ENCODE data around the gene SUSD2. TPM values are rescaled to one million over a fixed set of nuclear protein-coding genes. Genes with fewer than 3 reads are reported as not detected.
A peak's percentile ranks its signal among the peaks of the same experiment; 100 is the strongest.
"Not testable (repeated sequence)": the region's sequence is repeated elsewhere in the genome, so short reads cannot be mapped to it uniquely, and the experiment has no call there.

The SUSD2 gene
- polyA plus RNA-seq, 1 donor from 2014 or later: not detected

DNA sequence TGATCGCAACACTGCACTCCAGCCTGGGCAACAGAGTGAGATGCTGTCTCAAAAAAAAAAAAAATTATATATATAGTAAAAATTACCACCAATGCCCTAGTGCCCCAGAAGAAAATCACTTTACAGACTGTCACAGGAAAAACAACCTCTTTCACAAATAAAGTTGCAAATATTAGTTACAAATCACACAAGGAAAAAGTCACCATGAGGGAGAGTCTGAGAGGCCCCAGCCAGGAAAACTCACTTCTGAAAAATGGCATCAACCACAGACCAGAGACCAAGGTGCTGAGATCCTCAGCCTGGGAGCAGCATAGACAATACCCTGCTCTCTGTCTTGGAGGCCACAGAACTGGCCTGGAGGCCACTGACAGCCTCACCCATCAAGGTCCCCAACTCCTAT, 43.2 kb downstream of the SUSD2 start:
- no peaks in the 10 kb centered on the region for H3K4me1 Mint-ChIP-seq
- no peak overlapping the region for H3K4me3 Mint-ChIP-seq
- H3K36me3 Mint-ChIP-seq: no peaks in the 10 kb centered on the region
- peaks cover 0 to 4% (median 0%) of the 10 kb centered on the region in 3 donors for H3K9me3 Mint-ChIP-seq
- no peak overlapping the region for H3K27ac Mint-ChIP-seq
- no peaks in the 10 kb centered on the region for H3K27me3 Mint-ChIP-seq

- Mint-ChIP-seq H3K27ac (no peak overlapping the region), H3K4me3 (no peak overlapping the region), H3K9me3 (peaks cover 0 to 4% (median 0%) of the 10 kb centered on the region in 3 donors), H3K4me1 (no peaks in the 10 kb centered on the region), H3K27me3 (no peaks in the 10 kb centered on the region), H3K36me3 (no peaks in the 10 kb centered on the region)
These were observed 43.8 kb downstream of the SUSD2 start for GRCh38 chr22:24225044-24225601.

DNA sequence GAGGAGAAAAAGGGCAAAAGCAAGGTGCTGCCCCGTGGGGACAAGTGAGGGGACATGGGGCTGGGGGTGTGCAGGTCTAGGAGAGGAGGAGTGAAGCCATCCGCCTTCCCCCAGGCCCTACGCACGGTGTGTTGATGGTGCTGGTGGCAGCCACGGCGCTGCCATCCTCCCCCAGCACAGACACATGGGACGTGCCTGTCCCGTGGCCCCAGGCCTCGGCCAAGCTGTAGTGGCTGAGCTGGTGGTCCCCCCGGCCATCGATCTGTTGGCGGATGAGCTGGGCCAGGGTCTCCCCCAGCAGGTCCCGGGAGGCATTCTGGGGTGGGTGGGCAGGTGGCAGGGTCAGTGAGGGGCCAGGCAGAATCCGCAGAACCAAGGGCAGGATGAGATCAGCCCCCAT, 44.7 kb downstream of the SUSD2 start:
- no peak overlapping the region for H3K27ac Mint-ChIP-seq
- H3K36me3 Mint-ChIP-seq: no peaks in the 10 kb centered on the region
- H3K27me3 Mint-ChIP-seq: no peaks in the 10 kb centered on the region
- no peak overlapping the region for H3K4me3 Mint-ChIP-seq
- H3K4me1 Mint-ChIP-seq: no peaks in the 10 kb centered on the region
- peaks cover 0 to 4% (median 0%) of the 10 kb centered on the region in 3 donors for H3K9me3 Mint-ChIP-seq

DNA sequence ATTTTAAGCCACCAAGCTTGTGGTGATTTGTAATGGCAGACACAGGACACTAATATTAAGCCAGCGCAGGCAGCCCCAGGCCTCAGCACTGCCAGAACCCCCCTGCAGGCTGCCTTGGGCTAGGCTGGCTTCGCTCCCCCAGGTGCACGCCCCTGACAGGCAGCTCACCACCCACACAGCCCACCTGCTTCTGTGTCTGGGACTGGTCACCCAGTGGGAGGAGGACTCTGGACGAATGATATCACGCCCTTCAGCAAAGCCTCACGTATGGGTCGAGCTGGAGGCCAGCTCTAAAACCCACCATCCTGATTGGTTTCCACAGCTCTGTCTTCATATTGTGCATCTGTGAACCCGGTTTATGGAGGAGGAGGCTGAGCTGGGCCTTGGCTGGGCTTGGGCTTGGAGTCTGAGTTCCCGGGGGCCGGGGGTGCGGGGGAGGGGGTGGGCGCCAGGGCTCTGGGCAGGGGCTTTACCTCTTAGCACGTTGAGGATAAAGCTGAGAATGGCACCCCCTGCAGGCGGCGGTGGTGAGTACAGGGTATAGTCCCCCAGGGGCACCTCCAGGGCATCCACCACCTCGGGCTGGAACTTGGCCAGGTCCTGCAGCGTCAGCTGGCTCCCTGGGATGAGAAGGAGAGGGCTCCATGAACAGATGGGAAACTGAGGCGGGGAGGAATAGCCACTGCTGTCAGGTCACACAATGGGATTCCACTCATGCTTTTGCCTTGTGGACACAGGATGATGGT, 49.8 kb downstream of the SUSD2 start:
- peak overlapping the region in 1 of 3 donors; percentile 35 for H3K27ac Mint-ChIP-seq
- H3K4me1 Mint-ChIP-seq: peaks cover 0 to 2% (median 0%) of the 10 kb centered on the region in 3 donors

DNA sequence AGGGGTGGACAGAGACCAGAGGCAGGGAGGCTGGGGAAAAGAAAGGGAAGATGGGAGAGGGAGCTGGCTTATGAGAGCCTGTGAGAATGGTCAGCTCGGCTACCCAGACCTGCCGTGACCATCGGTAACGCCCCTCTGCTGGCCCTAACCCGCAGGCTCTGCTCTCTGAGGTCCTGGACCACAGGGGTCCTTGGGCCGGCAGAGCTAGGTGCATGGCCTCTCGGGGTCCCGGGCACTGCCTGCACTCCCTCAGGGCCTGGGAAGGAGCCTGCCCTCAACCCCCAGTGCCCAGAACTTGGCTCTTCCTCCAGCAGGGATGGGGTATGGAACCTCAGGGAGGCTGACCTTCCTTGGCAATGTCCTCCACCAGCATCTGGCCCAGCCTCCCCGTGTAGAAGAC, 50.4 kb downstream of the SUSD2 start:
- Mint-ChIP-seq H3K4me3 (no peak overlapping the region), H3K9me3 (no peaks in the 10 kb centered on the region), H3K4me1 (peaks cover 0 to 2% (median 0%) of the 10 kb centered on the region in 3 donors), H3K27me3 (no peaks in the 10 kb centered on the region), H3K27ac (no peak overlapping the region), H3K36me3 (peaks cover 2% of the 10 kb centered on the region)

More for the DNA sequence above, 49.8 kb downstream of the SUSD2 start:
- Mint-ChIP-seq H3K4me3 (peak overlapping the region in 1 of 4 donors; percentile 10), H3K27me3 (no peaks in the 10 kb centered on the region), H3K9me3 (no peaks in the 10 kb centered on the region), H3K36me3 (peaks cover 2% of the 10 kb centered on the region)

DNA sequence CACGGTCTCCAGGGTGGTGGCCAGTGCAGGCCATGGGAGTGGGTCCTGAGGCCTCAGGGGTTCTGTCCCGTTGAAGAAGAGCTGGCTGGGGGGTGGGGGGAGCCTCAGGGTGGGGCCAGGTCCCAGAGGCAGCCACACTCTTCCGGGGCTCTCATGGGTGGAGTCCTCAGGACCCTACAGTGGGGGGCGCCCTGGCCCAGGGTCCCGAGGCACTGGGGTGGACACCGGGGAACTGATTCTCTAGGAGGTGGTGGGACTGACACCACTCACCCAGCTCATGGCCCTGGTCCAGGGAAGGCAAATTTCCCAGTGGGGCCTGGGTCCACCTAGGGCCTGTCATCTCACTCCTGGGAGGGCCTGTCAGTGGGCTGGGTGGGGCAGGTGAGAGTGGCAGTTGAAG, 50.8 kb downstream of the SUSD2 start:
- Mint-ChIP-seq H3K4me3 (no peak overlapping the region), H3K4me1 (peaks cover 0 to 2% (median 0%) of the 10 kb centered on the region in 3 donors), H3K9me3 (no peaks in the 10 kb centered on the region), H3K27ac (no peak overlapping the region), H3K36me3 (peaks cover 2% of the 10 kb centered on the region), H3K27me3 (no peaks in the 10 kb centered on the region)

DNA sequence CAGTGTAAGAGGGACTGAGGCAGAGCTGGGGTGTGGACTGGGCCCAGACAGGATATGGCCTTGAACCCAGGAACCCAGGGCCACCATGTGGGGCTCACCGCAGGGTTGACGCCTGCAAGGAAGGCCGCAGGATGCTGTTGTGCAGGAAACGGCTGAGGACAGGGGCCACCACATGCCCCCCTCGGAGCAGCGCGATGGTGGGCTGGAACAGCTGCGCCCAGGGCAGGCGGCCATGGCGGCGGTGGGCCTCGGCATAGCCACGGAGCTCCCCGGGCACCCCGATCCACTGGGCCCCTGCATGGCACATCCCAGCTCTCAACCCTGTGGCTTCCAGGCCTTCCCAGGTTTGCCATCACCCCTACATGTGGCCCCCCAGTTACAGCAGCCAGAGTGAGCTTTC, 51.4 kb downstream of the SUSD2 start:
- Mint-ChIP-seq H3K36me3 (peaks cover 2% of the 10 kb centered on the region), H3K4me3 (no peak overlapping the region), H3K9me3 (no peaks in the 10 kb centered on the region), H3K27ac (no peak overlapping the region), H3K4me1 (peaks cover 0 to 2% (median 0%) of the 10 kb centered on the region in 3 donors), H3K27me3 (no peaks in the 10 kb centered on the region)

GRCh38 chr22:24233235-24233634, 51.9 kb downstream of the SUSD2 start:
- no peak overlapping the region for H3K4me3 Mint-ChIP-seq
- peaks cover 2% of the 10 kb centered on the region for H3K36me3 Mint-ChIP-seq
- no peaks in the 10 kb centered on the region for H3K9me3 Mint-ChIP-seq
- H3K27ac Mint-ChIP-seq: no peak overlapping the region
- no peaks in the 10 kb centered on the region for H3K27me3 Mint-ChIP-seq
- peaks cover 0 to 2% (median 0%) of the 10 kb centered on the region in 3 donors for H3K4me1 Mint-ChIP-seq

DNA sequence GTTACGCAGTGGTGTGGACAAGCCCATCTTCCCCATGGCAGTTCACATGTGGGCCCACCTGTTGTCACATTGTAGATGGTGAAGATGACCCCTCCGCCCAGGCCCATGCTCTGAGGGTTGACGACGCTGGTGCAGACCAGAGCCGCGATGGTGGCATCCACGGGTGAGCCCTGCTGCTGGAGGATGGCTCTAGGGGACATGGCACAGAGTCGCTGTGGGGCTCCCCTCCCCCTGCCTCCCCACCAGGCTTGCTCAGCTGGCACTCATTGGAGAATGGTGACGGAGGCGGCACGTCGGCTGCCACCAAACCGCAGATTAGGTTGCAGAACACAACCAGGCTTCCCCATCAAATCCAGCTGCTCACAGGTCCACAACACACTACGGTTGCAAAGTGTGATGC, 52.5 kb downstream of the SUSD2 start:
- no peak overlapping the region for H3K4me3 Mint-ChIP-seq
- H3K27ac Mint-ChIP-seq: peak overlapping the region in 1 of 3 donors; percentile 76
- no peaks in the 10 kb centered on the region for H3K9me3 Mint-ChIP-seq
- peaks cover 2% of the 10 kb centered on the region for H3K36me3 Mint-ChIP-seq
- peaks cover 0 to 2% (median 0%) of the 10 kb centered on the region in 3 donors for H3K4me1 Mint-ChIP-seq
- H3K27me3 Mint-ChIP-seq: no peaks in the 10 kb centered on the region

DNA sequence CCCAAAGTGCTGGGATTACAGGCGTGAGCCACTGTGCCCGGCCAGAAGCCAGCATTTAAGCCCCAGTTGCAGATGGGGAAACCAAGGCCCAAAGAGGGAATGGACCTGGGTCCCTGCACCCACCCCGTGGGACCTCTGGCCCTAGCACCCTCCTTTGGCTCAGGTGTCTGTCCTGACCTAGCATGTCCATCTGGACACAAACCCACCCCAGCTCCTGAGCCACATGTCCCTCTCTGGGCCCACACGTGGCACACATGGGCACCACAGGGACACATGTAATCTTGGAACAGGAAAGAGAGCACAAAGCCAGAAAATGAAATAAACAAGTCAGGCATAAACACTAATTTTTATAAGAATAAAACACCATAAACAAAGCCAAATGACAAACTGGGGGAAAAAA, 54.0 kb downstream of the SUSD2 start:
- Mint-ChIP-seq H3K9me3 (no peaks in the 10 kb centered on the region), H3K4me1 (peaks cover 0 to 2% (median 0%) of the 10 kb centered on the region in 3 donors), H3K27me3 (no peaks in the 10 kb centered on the region), H3K4me3 (no peak overlapping the region), H3K36me3 (peaks cover 2% of the 10 kb centered on the region), H3K27ac (no peak overlapping the region)

DNA sequence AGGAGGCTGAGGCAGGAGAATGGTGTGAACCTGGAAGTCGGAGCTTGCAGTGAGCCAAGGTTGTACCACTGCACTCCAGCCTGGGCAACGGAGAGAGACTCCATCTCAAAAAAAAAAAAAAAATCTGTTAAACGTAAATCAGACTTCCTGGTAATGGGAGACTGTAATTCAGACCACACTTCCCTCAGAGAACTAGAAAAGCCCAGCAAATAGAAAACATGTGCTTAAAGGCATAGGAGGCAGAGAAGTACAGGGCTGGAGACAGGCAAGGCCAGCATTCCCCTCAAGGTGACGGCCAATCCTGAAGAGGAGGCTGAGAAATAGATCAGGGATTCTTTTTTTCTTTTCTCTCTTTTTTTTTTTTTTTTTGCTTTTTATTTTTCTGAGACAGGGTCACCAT, 55.4 kb downstream of the SUSD2 start:
- H3K36me3 Mint-ChIP-seq: no peaks in the 10 kb centered on the region
- no peaks in the 10 kb centered on the region for H3K27me3 Mint-ChIP-seq
- peaks cover 0 to 4% (median 0%) of the 10 kb centered on the region in 3 donors for H3K4me1 Mint-ChIP-seq
- H3K4me3 Mint-ChIP-seq: no peak overlapping the region
- H3K27ac Mint-ChIP-seq: no peak overlapping the region
- H3K9me3 Mint-ChIP-seq: no peaks in the 10 kb centered on the region

DNA sequence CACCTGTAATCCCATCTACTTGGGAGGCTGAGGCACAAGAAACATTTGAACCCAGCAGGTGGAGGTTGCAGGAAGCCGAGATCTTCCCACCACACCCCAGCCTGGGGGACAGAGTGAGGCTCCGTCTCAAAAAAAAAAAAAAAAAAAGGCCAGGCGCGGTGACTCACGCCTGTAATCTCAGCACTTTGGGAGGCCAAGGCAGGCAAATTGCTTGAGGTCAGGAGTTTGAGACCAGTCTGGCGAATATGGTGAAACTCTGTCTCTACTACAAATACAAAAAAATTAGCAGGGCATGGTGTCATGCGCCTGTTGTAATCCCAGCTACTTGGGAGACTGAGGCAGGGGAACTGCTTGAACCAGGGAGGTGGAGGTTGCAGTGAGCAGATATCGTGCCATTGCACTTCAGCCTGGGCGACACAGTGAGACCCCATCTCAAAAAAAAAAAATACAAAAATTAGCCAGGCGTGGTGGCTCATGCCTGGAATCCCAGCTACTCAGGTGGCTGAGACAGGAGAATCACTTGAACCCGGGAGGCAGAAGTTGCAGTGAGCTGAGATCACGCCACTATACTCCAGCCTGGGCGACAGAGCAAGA, 56.9 kb downstream of the SUSD2 start:
- not testable (repeated sequence) for H3K4me1 Mint-ChIP-seq, H3K4me3 Mint-ChIP-seq, H3K9me3 Mint-ChIP-seq, H3K27me3 Mint-ChIP-seq, H3K27ac Mint-ChIP-seq, H3K36me3 Mint-ChIP-seq

Other genes with a start within 250 kb of the SUSD2 start
- gene GSTT2B, start 220.3 kb upstream of the SUSD2 start, polyA plus RNA-seq: not detected
- gene DDTL, start 214.6 kb upstream of the SUSD2 start, polyA plus RNA-seq: 1.7 TPM
- 158 TPM for gene DDT, start 207.0 kb upstream of the SUSD2 start, polyA plus RNA-seq
- gene GSTT2, start 201.4 kb upstream of the SUSD2 start, polyA plus RNA-seq: not detected
- gene GSTT4, start 176.0 kb upstream of the SUSD2 start, polyA plus RNA-seq: not detected
- gene CABIN1, start 170.2 kb upstream of the SUSD2 start, polyA plus RNA-seq: 9.0 TPM
- not detected for gene GGT5, start 63.6 kb downstream of the SUSD2 start, polyA plus RNA-seq
- gene SPECC1L, start 89.3 kb downstream of the SUSD2 start, polyA plus RNA-seq: 19.3 TPM
- 26.6 TPM for gene ADORA2A, start 246.1 kb downstream of the SUSD2 start, polyA plus RNA-seq

All from IgD-negative memory B cell (primary cell).